Measurements from ENCODE around the gene GRAMD1B.

- no peak for TF ChIP-seq CTCF (conservative IDR thresholded peaks at IDR 0.05)
- no peak for TF ChIP-seq ZFX (IDR thresholded peaks at IDR 0.05)
Measured at GRCh38 chr11:123381817-123382554, 48.1 kb upstream of the GRAMD1B start.

All from C4-2B (cell line).